Gastroesophageal sphincter (tissue), 4 donors: ENCODE data around the gene TMEM239. TPM values are rescaled to one million over a fixed set of nuclear protein-coding genes. Genes with fewer than 3 reads are reported as not detected.

Source experiments
- ATAC-seq: fragments of 150-250 bp; one replicate; pipeline ENCODE4 v1.9.1; 2016; ENCODE audit warnings: mild to moderate bottlenecking, moderate library complexity
- H3K27ac ChIP-seq, 4 donors: fragments of 200-600 bp; sonication (generic) in 3 of 4; 1 replicate in 3 of 4; 2 replicates in 1 of 4; pipeline ENCODE4 v1.5.1; 2016 to 2019
- H3K27me3 ChIP-seq: fragments of 200-600 bp; sonication (generic); one replicate; pipeline ENCODE4 v1.5.1; 2019
- H3K36me3 ChIP-seq, 2 donors: fragments of 200-600 bp; sonication (generic); one replicate each; pipeline ENCODE4 v1.5.1; 2019; ENCODE audit warnings: control low read depth in 1 of 2
- H3K4me1 ChIP-seq, 3 donors: fragments of 200-600 bp; sonication (generic); 1 replicate in 2 of 3; 2 replicates in 1 of 3; pipeline ENCODE4 v1.5.1; 2016 to 2019; ENCODE audit warnings: control low read depth in 2 of 3
- H3K4me3 ChIP-seq, 2 donors: fragments of 200-600 bp; sonication (generic); one replicate each; pipeline ENCODE4 v1.5.1; 2019; ENCODE audit warnings: mild to moderate bottlenecking in 1 of 2, moderate library complexity in 1 of 2
- H3K9me3 ChIP-seq, 3 donors: fragments of 200-600 bp; sonication (generic); one replicate each; pipeline ENCODE4 v1.5.1; 2017 to 2019; ENCODE audit warnings: control low read depth in 2 of 3
- EP300 ChIP-seq: sonication (generic); formaldehyde crosslinking; IDR thresholded peaks from one replicate; pipeline ENCODE4 v1.6.1; 2017; ENCODE audit warnings: antibody characterized with exemption, mild to moderate bottlenecking
- POLR2A ChIP-seq, 2 donors: fragments of 450-650 bp; IDR thresholded peaks; one replicate each; pipeline ENCODE4 v1.6.1; 2017; ENCODE audit warnings: antibody characterized with exemption in 2 of 2, mild to moderate bottlenecking in 2 of 2, moderate library complexity in 1 of 2
- POLR2AphosphoS5 ChIP-seq: sonication (generic); formaldehyde crosslinking; IDR thresholded peaks from one replicate; pipeline ENCODE4 v1.6.1; 2017; ENCODE audit warnings: antibody characterized with exemption
- WGBS, 2 donors: methylation state at CpG; one replicate each; pipeline ENCODE4 v1.1.5; 2018; ENCODE audit warnings: low coverage in 1 of 2; 5-methylcytosine and 5-hydroxymethylcytosine counted together
- total RNA-seq, 4 donors: library from RNA; depleted of rRNA; stranded (reverse); fragments of >200 nt; gene quantifications; one replicate each; pipeline ENCODE4 v1.1.0, GENCODE V29; 2016
- TF ChIP-seq, protein P1 (sequence below), 4 experiments: fragments of 200-600 bp in 2 of 4; fragments of 450-650 bp in 2 of 4; sonication (generic) in 1 of 4; IDR thresholded peaks; one replicate each; pipeline ENCODE4 v1.5.1; 2017 to 2019; ENCODE audit warnings: antibody characterized with exemption in 4 of 4, mild to moderate bottlenecking in 2 of 4, moderate library complexity in 2 of 4

Gene TMEM239
- total RNA-seq, 4 donors from 2014 or later = 0.15 TPM; not detected in 3

DNA sequence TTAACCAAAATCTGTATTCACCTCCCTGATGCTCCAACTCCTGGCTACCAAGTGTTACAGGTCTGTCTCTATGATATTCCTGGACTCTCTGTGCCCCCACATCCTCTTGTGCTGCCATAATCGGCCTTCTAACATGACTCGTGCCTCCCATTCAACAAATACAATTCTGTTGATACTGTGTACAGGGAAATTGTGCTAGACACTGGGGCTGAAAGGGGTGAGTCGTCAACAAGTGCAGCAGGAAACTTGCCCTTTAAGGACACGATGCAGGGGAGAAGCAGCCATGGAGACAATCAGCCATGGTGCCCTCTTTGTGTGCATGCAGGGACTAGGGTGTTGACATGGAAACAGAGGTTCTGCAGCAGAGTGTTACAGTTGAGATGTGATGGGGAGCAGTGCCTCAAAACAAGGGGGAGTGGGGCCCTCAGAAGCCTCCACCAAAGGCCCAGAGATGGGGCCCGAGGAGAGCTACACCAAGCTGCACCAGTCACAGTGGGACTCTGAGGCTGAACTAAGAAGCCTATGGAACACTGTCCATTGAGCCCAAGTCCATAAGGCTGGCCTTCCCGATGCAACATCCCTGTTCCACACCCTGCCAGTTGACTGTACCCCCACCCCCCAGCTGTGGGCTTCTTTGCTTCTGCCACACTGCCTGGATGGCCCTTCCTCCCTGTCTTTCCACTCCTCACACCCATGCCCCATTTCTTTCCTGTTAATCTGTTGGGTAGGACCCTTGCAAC is 21.2 kb downstream of the TMEM239 start:
- Histone ChIP-seq H3K4me3 (no peak overlapping the region), H3K27ac (no peak overlapping the region), H3K36me3 (peaks cover 0 to 37% of the 10 kb centered on the region in 2 donors), H3K9me3 (no peaks in the 10 kb centered on the region), H3K4me1 (peaks cover 0 to 28% (median 3%) of the 10 kb centered on the region in 3 donors), H3K27me3 (no peaks in the 10 kb centered on the region)
- TF ChIP-seq POLR2AphosphoS5 (no peak), POLR2A (IDR thresholded peaks at IDR 0.05) (no peak), EP300 (no peak)
- TF ChIP-seq, protein P1, sequence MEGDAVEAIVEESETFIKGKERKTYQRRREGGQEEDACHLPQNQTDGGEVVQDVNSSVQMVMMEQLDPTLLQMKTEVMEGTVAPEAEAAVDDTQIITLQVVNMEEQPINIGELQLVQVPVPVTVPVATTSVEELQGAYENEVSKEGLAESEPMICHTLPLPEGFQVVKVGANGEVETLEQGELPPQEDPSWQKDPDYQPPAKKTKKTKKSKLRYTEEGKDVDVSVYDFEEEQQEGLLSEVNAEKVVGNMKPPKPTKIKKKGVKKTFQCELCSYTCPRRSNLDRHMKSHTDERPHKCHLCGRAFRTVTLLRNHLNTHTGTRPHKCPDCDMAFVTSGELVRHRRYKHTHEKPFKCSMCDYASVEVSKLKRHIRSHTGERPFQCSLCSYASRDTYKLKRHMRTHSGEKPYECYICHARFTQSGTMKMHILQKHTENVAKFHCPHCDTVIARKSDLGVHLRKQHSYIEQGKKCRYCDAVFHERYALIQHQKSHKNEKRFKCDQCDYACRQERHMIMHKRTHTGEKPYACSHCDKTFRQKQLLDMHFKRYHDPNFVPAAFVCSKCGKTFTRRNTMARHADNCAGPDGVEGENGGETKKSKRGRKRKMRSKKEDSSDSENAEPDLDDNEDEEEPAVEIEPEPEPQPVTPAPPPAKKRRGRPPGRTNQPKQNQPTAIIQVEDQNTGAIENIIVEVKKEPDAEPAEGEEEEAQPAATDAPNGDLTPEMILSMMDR (IDR thresholded peaks at IDR 0.05) = no peak
- ATAC-seq = no peak
- WGBS, 2 donors = 92 to 100% methylated on average over 2 to 3 of the region's 6 CpGs

DNA sequence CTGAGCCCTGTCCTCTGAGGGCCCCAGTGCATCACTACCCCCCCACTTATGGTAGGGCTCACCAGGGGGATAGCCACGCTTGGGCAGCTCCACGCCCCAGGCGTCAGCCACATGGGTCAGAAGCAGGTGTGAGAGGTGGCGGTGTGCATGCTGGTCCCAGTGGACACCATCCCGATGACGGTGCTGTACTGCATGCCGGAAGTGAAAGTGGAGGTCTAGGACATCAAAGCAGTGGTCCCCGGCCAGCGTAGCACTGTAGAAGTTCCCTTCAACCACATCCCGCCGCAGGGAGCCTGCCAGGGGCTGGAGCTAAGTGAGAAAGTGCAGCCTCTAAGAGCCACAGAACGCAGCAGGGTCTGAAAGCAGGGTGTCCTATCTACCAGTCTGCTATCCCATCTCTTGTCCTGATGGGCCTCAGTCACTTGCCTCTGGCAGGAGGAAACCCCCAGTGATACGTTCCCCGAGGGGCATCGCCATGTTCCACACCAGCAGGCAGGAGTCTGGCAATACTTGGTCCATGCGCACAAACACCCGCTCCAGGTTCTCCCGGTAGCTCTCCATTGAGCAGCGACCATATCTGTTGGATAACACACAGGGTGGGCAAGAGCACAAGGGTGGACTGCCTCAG is 22.1 kb downstream of the TMEM239 start:
- ATAC-seq = no peak
- no peak for TF ChIP-seq POLR2AphosphoS5
- TF ChIP-seq POLR2A (IDR thresholded peaks at IDR 0.05) = no peak
- no peak for TF ChIP-seq EP300
- TF ChIP-seq, protein P1 (IDR thresholded peaks at IDR 0.05) = no peak
- peaks cover 0 to 28% (median 3%) of the 10 kb centered on the region in 3 donors for H3K4me1 ChIP-seq
- peaks cover 0 to 40% of the 10 kb centered on the region in 2 donors for H3K36me3 ChIP-seq
- H3K27ac ChIP-seq = no peak overlapping the region
- no peak overlapping the region for H3K4me3 ChIP-seq
- WGBS, 2 donors = 100% methylated on average over 4 of the region's 19 CpGs; no CpG with 5 or more reads in 1 of the 2 donors
- no peaks in the 10 kb centered on the region for H3K9me3 ChIP-seq
- H3K27me3 ChIP-seq = no peaks in the 10 kb centered on the region

DNA sequence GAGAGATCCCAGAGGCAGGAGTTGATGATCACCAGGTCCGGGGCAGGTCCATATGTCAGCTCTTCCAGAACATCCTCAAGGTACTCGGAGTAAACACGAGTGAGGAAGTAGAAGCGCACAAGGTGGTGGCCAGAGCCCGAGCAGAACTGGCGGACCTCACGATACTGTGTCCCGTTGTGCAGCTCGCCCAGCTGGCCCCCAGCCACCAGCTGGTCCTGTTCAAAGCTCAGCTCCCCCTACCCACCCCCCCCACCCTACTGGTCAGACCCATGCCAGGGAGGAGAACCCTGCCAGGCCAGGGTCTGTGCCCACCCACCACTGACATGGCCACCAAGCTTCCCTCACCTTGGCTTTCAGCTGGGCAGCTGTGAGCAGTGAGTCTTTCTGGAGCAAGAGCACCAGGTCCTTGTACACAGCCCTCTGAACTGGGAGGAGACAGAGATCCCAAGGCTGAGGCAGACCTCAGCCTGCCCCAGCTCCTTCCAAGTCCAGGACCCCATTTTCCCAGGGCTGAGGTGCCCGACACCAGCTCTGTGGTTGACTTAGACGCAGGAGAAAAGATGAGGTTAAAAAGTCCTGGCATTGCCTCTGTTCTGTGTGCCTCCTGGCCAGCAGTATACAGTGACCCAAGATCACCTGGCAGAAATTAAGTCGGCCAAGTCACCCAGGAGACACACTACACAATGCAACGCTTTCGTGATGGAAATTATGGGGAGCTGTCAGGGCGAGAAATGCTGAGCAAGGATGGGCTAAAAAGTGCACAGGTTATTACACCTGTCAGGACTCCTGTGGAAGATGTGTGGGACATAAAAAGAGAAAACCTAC is 22.9 kb downstream of the TMEM239 start:
- Histone ChIP-seq H3K36me3 (peaks cover 0 to 47% of the 10 kb centered on the region in 2 donors), H3K4me3 (peak overlapping the region in 1 of 2 donors; percentile 88), H3K27ac (no peak overlapping the region), H3K9me3 (no peaks in the 10 kb centered on the region), H3K4me1 (peaks cover 0 to 28% (median 3%) of the 10 kb centered on the region in 3 donors), H3K27me3 (no peaks in the 10 kb centered on the region)
- ATAC-seq = no peak
- TF ChIP-seq, protein P1 (IDR thresholded peaks at IDR 0.05) = no peak
- no peak for TF ChIP-seq EP300
- TF ChIP-seq POLR2AphosphoS5 = no peak
- no peak for TF ChIP-seq POLR2A (IDR thresholded peaks at IDR 0.05)
- whole genome bisulfite sequencing, 2 donors = 95% methylated on average over 6 of the region's 15 CpGs; no CpG with 5 or more reads in 1 of the 2 donors

DNA sequence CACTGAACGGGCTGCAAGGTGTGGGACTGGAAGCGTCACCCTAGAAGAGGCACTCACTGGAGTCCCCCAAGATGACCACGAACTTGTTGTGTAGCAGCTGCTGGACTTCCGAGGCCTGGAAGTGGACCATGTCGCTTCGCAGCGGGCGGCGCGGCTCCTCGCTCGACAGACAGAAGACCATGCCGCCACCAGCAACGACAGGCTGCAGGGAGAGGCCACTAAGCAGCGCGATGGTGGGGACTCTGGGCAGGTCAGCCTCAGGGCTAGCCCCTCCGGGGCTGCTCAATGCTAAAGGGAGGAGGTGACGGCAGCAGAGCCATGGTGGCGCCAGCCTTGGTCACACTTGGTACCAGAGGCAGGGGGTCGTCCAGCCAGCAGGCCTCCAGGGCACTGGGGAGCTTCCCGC is 23.6 kb downstream of the TMEM239 start:
- WGBS, 2 donors = 88 to 90% methylated on average over 6 to 12 of the region's 21 CpGs

More for the DNA sequence above, 23.6 kb downstream of the TMEM239 start:
- peaks cover 0 to 43% of the 10 kb centered on the region in 2 donors for H3K36me3 ChIP-seq
- H3K9me3 ChIP-seq = no peaks in the 10 kb centered on the region
- H3K27me3 ChIP-seq = no peaks in the 10 kb centered on the region
- peak overlapping the region; percentile 83 to 88 for H3K4me3 ChIP-seq
- ATAC-seq = no peak
- peaks cover 0 to 28% (median 3%) of the 10 kb centered on the region in 3 donors for H3K4me1 ChIP-seq
- TF ChIP-seq POLR2A (IDR thresholded peaks at IDR 0.05) (no peak), POLR2AphosphoS5 (no peak), EP300 (no peak)
- TF ChIP-seq, protein P1 (IDR thresholded peaks at IDR 0.05) = no peak
- H3K27ac ChIP-seq = peak overlapping the region in 3 of 4 donors; percentile 89 to 92 (median 92)
